ENCODE results near the gene C18orf63. TPM values are rescaled to one million over a fixed set of nuclear protein-coding genes. Genes with fewer than 3 reads are reported as not detected.

The C18orf63 gene
- total RNA-seq, 2 experiments from 2014 or later, result not detected

DNA sequence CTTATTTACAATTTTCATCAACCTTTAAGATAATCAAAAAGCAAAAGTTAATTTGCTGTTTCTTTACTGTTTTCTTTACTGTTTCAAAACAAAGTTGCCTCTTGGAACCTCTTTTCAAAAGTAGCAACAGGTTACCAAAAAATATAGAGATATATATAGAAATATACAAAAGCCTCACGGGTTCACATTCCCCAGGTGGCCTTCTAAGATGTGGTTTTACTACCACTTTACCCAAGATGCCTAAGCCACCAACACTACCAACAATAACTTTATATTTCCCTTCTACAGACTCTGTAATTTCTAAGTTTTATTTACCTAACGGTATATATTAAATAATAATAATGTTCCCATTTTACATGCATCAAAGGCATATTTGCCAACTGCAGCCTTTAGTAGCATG lies 28.8 kb upstream of the C18orf63 start:
- no peak overlapping the region for H2AFZ ChIP-seq (ENCODE audit: low read length)
- H3K9me3 ChIP-seq (ENCODE audit: low read length), result no peaks in the 10 kb centered on the region
- TF ChIP-seq, protein P1, sequence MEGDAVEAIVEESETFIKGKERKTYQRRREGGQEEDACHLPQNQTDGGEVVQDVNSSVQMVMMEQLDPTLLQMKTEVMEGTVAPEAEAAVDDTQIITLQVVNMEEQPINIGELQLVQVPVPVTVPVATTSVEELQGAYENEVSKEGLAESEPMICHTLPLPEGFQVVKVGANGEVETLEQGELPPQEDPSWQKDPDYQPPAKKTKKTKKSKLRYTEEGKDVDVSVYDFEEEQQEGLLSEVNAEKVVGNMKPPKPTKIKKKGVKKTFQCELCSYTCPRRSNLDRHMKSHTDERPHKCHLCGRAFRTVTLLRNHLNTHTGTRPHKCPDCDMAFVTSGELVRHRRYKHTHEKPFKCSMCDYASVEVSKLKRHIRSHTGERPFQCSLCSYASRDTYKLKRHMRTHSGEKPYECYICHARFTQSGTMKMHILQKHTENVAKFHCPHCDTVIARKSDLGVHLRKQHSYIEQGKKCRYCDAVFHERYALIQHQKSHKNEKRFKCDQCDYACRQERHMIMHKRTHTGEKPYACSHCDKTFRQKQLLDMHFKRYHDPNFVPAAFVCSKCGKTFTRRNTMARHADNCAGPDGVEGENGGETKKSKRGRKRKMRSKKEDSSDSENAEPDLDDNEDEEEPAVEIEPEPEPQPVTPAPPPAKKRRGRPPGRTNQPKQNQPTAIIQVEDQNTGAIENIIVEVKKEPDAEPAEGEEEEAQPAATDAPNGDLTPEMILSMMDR (conservative IDR thresholded peaks at IDR 0.05; ENCODE audit: low read length), result no peak
- TF ChIP-seq EZH2phosphoT487 (IDR thresholded peaks at IDR 0.05; ENCODE audit: borderline replicate concordance, low read depth, low read length), result no peak
- no peaks in the 10 kb centered on the region for H3K36me3 ChIP-seq (ENCODE audit: insufficient read depth, low read length)
- ChIA-PET CTCF (ENCODE audit: unreplicated experiment) (no interaction called here), POLR2A (interaction anchor here (0.7 kb wide), 1 partner anchor 43 kb away, joined by 3 read pairs; no protein-coding TSS in a partner anchor)
- H3K4me3 ChIP-seq (ENCODE audit: low read depth, low read length, poor library complexity, severe bottlenecking), result no peak overlapping the region
- no peaks in the 10 kb centered on the region for H3K4me1 ChIP-seq (ENCODE audit: insufficient read depth, low read length, poor library complexity, severe bottlenecking)
- no peak overlapping the region for H3K4me2 ChIP-seq (ENCODE audit: low read length)
- intact Hi-C loops (cut with micrococcal nuclease; ENCODE audit: unreplicated experiment), result no loop called here
- no peaks in the 10 kb centered on the region for H3K9me2 ChIP-seq (ENCODE audit: insufficient read depth, low read length)
- no peaks in the 10 kb centered on the region for H3K79me2 ChIP-seq (ENCODE audit: insufficient read depth, low read depth, low read length)
- no TSS peak for BruUV-seq (replicated peaks)
- H4K20me1 ChIP-seq (ENCODE audit: insufficient read depth, low read length), result no peaks in the 10 kb centered on the region
- H3K27ac ChIP-seq (ENCODE audit: low read depth, low read length, poor library complexity, severe bottlenecking), result no peak overlapping the region
- no peak for DNase-seq (ENCODE audit: low spot score)

DNA sequence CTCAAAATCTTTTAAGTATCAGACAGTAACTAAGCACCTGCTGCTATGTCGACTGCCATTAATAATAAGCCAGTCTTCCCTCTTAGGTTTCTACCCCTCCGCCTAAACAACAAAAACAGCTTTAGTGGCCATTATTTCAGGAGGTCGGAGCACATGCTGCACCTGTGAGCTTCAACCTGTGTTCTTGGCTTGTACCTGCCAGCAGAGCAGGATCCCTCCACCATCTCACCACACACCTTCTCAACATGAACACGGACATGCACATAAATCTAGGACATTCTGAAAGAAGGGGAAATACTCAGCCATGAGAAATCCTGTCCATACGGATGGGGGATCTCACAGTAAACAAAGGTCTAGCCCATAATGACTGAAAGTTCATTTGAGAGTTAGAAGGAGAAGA lies 27.6 kb upstream of the C18orf63 start:
- no peaks in the 10 kb centered on the region for H3K4me1 ChIP-seq (ENCODE audit: insufficient read depth, low read length, poor library complexity, severe bottlenecking)
- H3K4me3 ChIP-seq (ENCODE audit: low read depth, low read length, poor library complexity, severe bottlenecking), result no peak overlapping the region
- no peaks in the 10 kb centered on the region for H4K20me1 ChIP-seq (ENCODE audit: insufficient read depth, low read length)
- POLR2A ChIA-PET, result no interaction called here
- BruUV-seq (replicated peaks), result no TSS peak
- CTCF ChIA-PET (ENCODE audit: unreplicated experiment), result no interaction called here
- H3K4me2 ChIP-seq (ENCODE audit: low read length), result no peak overlapping the region; the same call in 1 of the 2 replicates
- DNase-seq (ENCODE audit: low spot score), result no peak
- no peaks in the 10 kb centered on the region for H3K79me2 ChIP-seq (ENCODE audit: insufficient read depth, low read depth, low read length)
- no peaks in the 10 kb centered on the region for H3K9me2 ChIP-seq (ENCODE audit: insufficient read depth, low read length)
- H3K27ac ChIP-seq (ENCODE audit: low read depth, low read length, poor library complexity, severe bottlenecking), result no peak overlapping the region
- intact Hi-C loops (cut with micrococcal nuclease; ENCODE audit: unreplicated experiment), result no loop called here
- no peaks in the 10 kb centered on the region for H3K36me3 ChIP-seq (ENCODE audit: insufficient read depth, low read length)
- no peak overlapping the region for H2AFZ ChIP-seq (ENCODE audit: low read length)
- no peaks in the 10 kb centered on the region for H3K9me3 ChIP-seq (ENCODE audit: low read length)
- TF ChIP-seq, protein P1 (conservative IDR thresholded peaks at IDR 0.05; ENCODE audit: low read length), result no peak
- TF ChIP-seq EZH2phosphoT487 (IDR thresholded peaks at IDR 0.05; ENCODE audit: borderline replicate concordance, low read depth, low read length), result no peak

DNA sequence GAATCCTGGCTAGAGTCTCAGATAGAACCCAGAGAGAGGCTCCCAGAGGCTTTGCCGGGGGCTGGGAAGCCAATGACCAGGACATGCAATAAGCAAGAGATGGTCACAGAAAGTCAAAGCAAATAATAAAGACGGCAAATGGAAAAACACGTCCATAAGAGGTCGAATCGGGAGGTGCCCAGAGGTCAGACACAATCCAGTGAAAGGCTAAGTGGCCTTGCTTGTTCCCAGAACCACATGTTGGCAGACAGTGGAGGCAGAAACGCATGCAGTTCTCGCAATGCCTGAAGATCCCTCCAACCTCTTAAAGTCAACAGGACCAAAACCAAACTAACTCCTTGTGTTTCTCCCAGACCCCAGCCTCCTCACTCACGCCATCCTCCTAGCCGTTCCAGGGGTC lies 26.9 kb upstream of the C18orf63 start:
- CTCF ChIA-PET (ENCODE audit: unreplicated experiment), result no interaction called here
- intact Hi-C loops (cut with micrococcal nuclease; ENCODE audit: unreplicated experiment), result no loop called here

More for the DNA sequence above, 26.9 kb upstream of the C18orf63 start:
- TF ChIP-seq, protein P1 (conservative IDR thresholded peaks at IDR 0.05; ENCODE audit: low read length), result no peak
- no peak for TF ChIP-seq EZH2phosphoT487 (IDR thresholded peaks at IDR 0.05; ENCODE audit: borderline replicate concordance, low read depth, low read length)
- Histone ChIP-seq H3K79me2 (ENCODE audit: insufficient read depth, low read depth, low read length) (no peaks in the 10 kb centered on the region), H3K4me1 (ENCODE audit: insufficient read depth, low read length, poor library complexity, severe bottlenecking) (no peaks in the 10 kb centered on the region), H4K20me1 (ENCODE audit: insufficient read depth, low read length) (no peaks in the 10 kb centered on the region), H3K4me2 (ENCODE audit: low read length) (no peak overlapping the region; the same call in 1 of the 2 replicates), H3K4me3 (ENCODE audit: low read depth, low read length, poor library complexity, severe bottlenecking) (no peak overlapping the region), H3K27ac (ENCODE audit: low read depth, low read length, poor library complexity, severe bottlenecking) (no peak overlapping the region), H2AFZ (ENCODE audit: low read length) (no peak overlapping the region), H3K9me2 (ENCODE audit: insufficient read depth, low read length) (no peaks in the 10 kb centered on the region), H3K36me3 (ENCODE audit: insufficient read depth, low read length) (no peaks in the 10 kb centered on the region), H3K9me3 (ENCODE audit: low read length) (no peaks in the 10 kb centered on the region)
- no TSS peak for BruUV-seq (replicated peaks)
- DNase-seq (ENCODE audit: low spot score), result no peak
- POLR2A ChIA-PET, result no interaction called here

Measured in OCI-LY7 (cell line).